Skeletal muscle tissue (tissue), 5 donors: ENCODE measurements around the gene MDH2. TPM values are rescaled to one million over a fixed set of nuclear protein-coding genes. Genes with fewer than 3 reads are reported as not detected.
"Not testable (repeated sequence)": the region's sequence is repeated elsewhere in the genome, so short reads cannot be mapped to it uniquely, and the experiment has no call there.

Source experiments
- H3K27ac ChIP-seq: one replicate; pipeline ENCODE4 v1.7.0; 2013; ENCODE audit warnings: mild to moderate bottlenecking, low read depth, low read length, inconsistent platforms
- H3K27me3 ChIP-seq, 3 donors: one replicate each; pipeline ENCODE4 v1.7.0; 2013; ENCODE audit warnings: low read length in 3 of 3; ENCODE audit not compliant: control insufficient read depth in 3 of 3, insufficient read depth in 3 of 3
- H3K36me3 ChIP-seq, 3 donors: one replicate each; pipeline ENCODE4 v1.7.0; 2013; ENCODE audit warnings: low read length in 3 of 3; ENCODE audit not compliant: control insufficient read depth in 3 of 3, insufficient read depth in 3 of 3
- H3K4me1 ChIP-seq, 3 donors: one replicate each; pipeline ENCODE4 v1.7.0; 2013; ENCODE audit warnings: low read length in 3 of 3, mild to moderate bottlenecking in 3 of 3; ENCODE audit not compliant: control insufficient read depth in 3 of 3, insufficient read depth in 3 of 3
- H3K4me3 ChIP-seq, 3 donors: one replicate each; pipeline ENCODE4 v1.7.0; 2013; ENCODE audit warnings: low read length in 3 of 3
- H3K9ac ChIP-seq, 3 donors: one replicate each; pipeline ENCODE4 v1.7.0; 2013; ENCODE audit warnings: low read length in 3 of 3, mild to moderate bottlenecking in 3 of 3, moderate library complexity in 2 of 3, low read depth in 1 of 3
- H3K9me3 ChIP-seq, 3 donors: one replicate each; pipeline ENCODE4 v1.7.0; 2013; ENCODE audit warnings: low read length in 3 of 3; ENCODE audit not compliant: control insufficient read depth in 3 of 3
- small RNA-seq: library from RNA; depleted of rRNA; stranded (forward); fragments of <200 nt; gene quantifications from one replicate; pipeline ENCODE3, GENCODE V24; 2014
- total RNA-seq: library from RNA; depleted of rRNA; stranded (reverse); fragments of >200 nt; gene quantifications from one replicate; pipeline ENCODE4 v1.2.3, GENCODE V29; 2014
- donor health status: Osteomylitis.

The MDH2 gene
- total RNA-seq, 1 donor from 2014 or later = 44.4 TPM

- not testable (repeated sequence) for H3K27ac ChIP-seq, H3K27me3 ChIP-seq, H3K4me3 ChIP-seq, H3K9me3 ChIP-seq, H3K36me3 ChIP-seq, H3K9ac ChIP-seq, H3K4me1 ChIP-seq
These were observed 54.0 kb downstream of the MDH2 start for GRCh38 chr7:76101693-76102437.

- H3K27me3 ChIP-seq, H3K9me3 ChIP-seq, H3K4me3 ChIP-seq, H3K27ac ChIP-seq, H3K36me3 ChIP-seq, H3K4me1 ChIP-seq, H3K9ac ChIP-seq: not testable (repeated sequence)
These were observed 55.9 kb downstream of the MDH2 start for GRCh38 chr7:76103788-76104187.

- not testable (repeated sequence) for H3K9ac ChIP-seq, H3K4me3 ChIP-seq, H3K4me1 ChIP-seq, H3K36me3 ChIP-seq, H3K9me3 ChIP-seq, H3K27me3 ChIP-seq, H3K27ac ChIP-seq
These were observed 58.2 kb downstream of the MDH2 start for GRCh38 chr7:76106130-76106529.

- Histone ChIP-seq H3K27me3 (no peaks in the 10 kb centered on the region), H3K36me3 (no peaks in the 10 kb centered on the region), H3K4me3 (no peak overlapping the region), H3K27ac (no peak overlapping the region), H3K4me1 (no peaks in the 10 kb centered on the region), H3K9me3 (no peaks in the 10 kb centered on the region), H3K9ac (no peak overlapping the region)
These were observed 59.0 kb downstream of the MDH2 start for GRCh38 chr7:76106893-76107292.

- no peaks in the 10 kb centered on the region for H3K36me3 ChIP-seq
- H3K4me1 ChIP-seq = no peaks in the 10 kb centered on the region
- H3K9ac ChIP-seq = no peak overlapping the region
- no peak overlapping the region for H3K27ac ChIP-seq
- H3K4me3 ChIP-seq = no peak overlapping the region
- no peaks in the 10 kb centered on the region for H3K27me3 ChIP-seq
- no peaks in the 10 kb centered on the region for H3K9me3 ChIP-seq
These were observed 60.8 kb downstream of the MDH2 start for GRCh38 chr7:76108540-76109233.

GRCh38 chr7:76113042-76113630, 65.2 kb downstream of the MDH2 start:
- H3K27me3 ChIP-seq, H3K4me1 ChIP-seq, H3K4me3 ChIP-seq, H3K27ac ChIP-seq, H3K36me3 ChIP-seq, H3K9me3 ChIP-seq, H3K9ac ChIP-seq: not testable (repeated sequence)

- H3K27me3 ChIP-seq, H3K9ac ChIP-seq, H3K4me3 ChIP-seq, H3K27ac ChIP-seq, H3K36me3 ChIP-seq, H3K9me3 ChIP-seq, H3K4me1 ChIP-seq: not testable (repeated sequence)
These were observed 66.8 kb downstream of the MDH2 start for GRCh38 chr7:76114742-76115141.

Small RNA genes within 50 kb of the gene (small RNA-seq; reads per million reads assigned to genes)
- gene RNU6-863P = not detected

Other genes with a start within 250 kb of the MDH2 start
- gene CCL24, start 234.3 kb upstream of the MDH2 start, total RNA-seq = not detected
- 7.8 TPM for gene RHBDD2, start 169.1 kb upstream of the MDH2 start, total RNA-seq
- 42.8 TPM for gene POR, start 133.0 kb upstream of the MDH2 start, total RNA-seq
- 35.5 TPM for gene TMEM120A, start 53.5 kb upstream of the MDH2 start, total RNA-seq
- gene STYXL1, start 106 bp upstream of the MDH2 start, total RNA-seq = 31.8 TPM
- not detected for gene SRRM3, start 153.8 kb downstream of the MDH2 start, total RNA-seq